Neural crest cell (in vitro differentiated cells): ENCODE data around the gene CDH3. TPM values are rescaled to one million over a fixed set of nuclear protein-coding genes. Genes with fewer than 3 reads are reported as not detected.

Experiments used
- DNase-seq: peaks from one replicate; pipeline ENCODE4 v3.0.0; 2021; ENCODE audit warnings: low read depth, mixed read lengths, low spot score
- H3K27ac Mint-ChIP-seq: one replicate; pipeline ENCODE4 v1.8.0; 2021; ENCODE audit warnings: mild to moderate bottlenecking, mixed read lengths; ENCODE audit not compliant: unreplicated experiment
- H3K27me3 Mint-ChIP-seq: 2 replicates; pipeline ENCODE4 v1.8.0; 2021; ENCODE audit warnings: low read depth, mild to moderate bottlenecking, mixed read lengths
- H3K36me3 Mint-ChIP-seq: 2 replicates; pipeline ENCODE4 v1.8.0; 2021; ENCODE audit warnings: low read depth, mild to moderate bottlenecking, mixed read lengths
- H3K4me1 Mint-ChIP-seq: 2 replicates; pipeline ENCODE4 v1.8.0; 2021; ENCODE audit warnings: mixed read lengths
- H3K4me3 Mint-ChIP-seq: one replicate; pipeline ENCODE4 v1.8.0; 2021; ENCODE audit warnings: mild to moderate bottlenecking, mixed read lengths
- H3K9me3 Mint-ChIP-seq: 2 replicates; pipeline ENCODE4 v1.8.0; 2021; ENCODE audit warnings: mixed read lengths
- CTCF ChIP-seq: fragments of 200-600 bp; sonication (generic); conservative IDR thresholded peaks from 2 replicates; pipeline ENCODE4 v1.5.0; 2021; ENCODE audit warnings: antibody characterized with exemption, mild to moderate bottlenecking
- total RNA-seq: library from RNA; stranded (reverse); gene quantifications from 2 replicates; pipeline ENCODE4 v1.2.1, GENCODE V29; 2021

Gene CDH3
- total RNA-seq, 1 donor from 2014 or later = 4.3 TPM

DNA sequence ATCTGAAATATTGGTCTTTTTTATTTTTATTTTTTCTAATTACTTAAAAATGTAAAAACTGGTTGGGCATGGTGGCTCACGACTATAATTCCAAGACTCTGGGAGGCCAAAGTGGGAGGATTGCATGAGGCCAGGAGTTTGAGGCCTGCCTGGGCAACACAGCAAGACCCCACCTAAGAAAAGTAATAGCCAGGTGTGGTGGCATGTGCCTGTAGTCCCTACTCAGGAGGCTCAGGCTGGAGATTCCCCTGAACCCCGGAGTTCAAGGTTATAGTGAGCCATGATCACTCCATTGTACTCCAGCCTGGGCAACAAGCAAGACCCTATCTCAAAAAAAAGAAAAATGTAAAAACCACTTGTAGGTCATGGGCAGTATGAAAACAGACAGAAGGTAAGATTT, 36.8 kb upstream of the CDH3 start:
- Mint-ChIP-seq H3K9me3 (peaks cover under 1% of the 10 kb centered on the region), H3K4me3 (no peak overlapping the region), H3K4me1 (no peaks in the 10 kb centered on the region), H3K27ac (no peak overlapping the region), H3K27me3 (no peaks in the 10 kb centered on the region), H3K36me3 (peaks cover 3% of the 10 kb centered on the region)
- no peak for TF ChIP-seq CTCF
- no peak for DNase-seq

DNA sequence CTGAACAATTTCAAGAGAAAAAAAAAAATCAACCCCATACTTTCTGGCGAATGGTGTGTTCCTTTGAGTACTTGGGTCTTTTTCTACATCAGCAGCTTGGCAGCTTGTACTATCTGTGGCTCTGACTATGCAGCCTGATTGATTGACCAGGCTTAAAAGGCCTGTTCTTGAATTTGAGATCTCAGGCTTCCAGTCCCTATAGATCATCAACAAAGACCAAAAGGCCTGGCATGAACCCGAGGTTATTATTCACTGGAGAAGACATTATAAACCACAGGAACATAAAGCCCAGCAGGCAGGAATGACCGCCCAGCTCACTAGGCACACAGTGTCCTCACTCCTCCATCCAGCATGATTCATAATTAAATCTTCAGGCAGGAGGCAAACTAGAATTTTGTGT, 32.1 kb upstream of the CDH3 start:
- Mint-ChIP-seq H3K9me3 (peaks cover 5% of the 10 kb centered on the region), H3K27me3 (no peaks in the 10 kb centered on the region), H3K27ac (no peak overlapping the region)

DNA sequence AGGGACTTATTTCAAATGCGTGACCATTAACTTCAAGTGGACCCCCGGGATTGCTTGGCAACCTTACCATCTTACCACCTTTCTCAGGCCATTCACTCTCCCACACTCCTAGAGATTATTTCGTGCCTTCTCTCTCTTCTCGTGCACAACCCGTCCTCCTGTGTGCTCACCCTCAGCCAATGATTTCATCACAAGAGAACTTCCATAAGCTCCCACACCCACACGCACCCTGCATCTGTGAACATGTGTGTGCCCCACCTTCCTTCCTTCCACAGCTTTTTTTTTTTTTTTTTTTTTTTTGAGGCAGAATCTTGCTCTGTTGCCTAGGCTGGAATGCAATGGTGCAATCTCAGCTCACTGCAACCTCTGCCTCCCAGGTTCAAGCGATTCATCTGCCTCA, 27.4 kb upstream of the CDH3 start:
- no peak overlapping the region for H3K4me3 Mint-ChIP-seq
- TF ChIP-seq CTCF = no peak
- no peak for DNase-seq
- H3K9me3 Mint-ChIP-seq = peaks cover 5% of the 10 kb centered on the region
- no peak overlapping the region for H3K27ac Mint-ChIP-seq
- peaks cover 5% of the 10 kb centered on the region for H3K36me3 Mint-ChIP-seq
- H3K4me1 Mint-ChIP-seq = no peaks in the 10 kb centered on the region
- H3K27me3 Mint-ChIP-seq = no peaks in the 10 kb centered on the region

More for the DNA sequence above, 32.1 kb upstream of the CDH3 start:
- no peak overlapping the region for H3K4me3 Mint-ChIP-seq
- H3K4me1 Mint-ChIP-seq = no peaks in the 10 kb centered on the region
- H3K36me3 Mint-ChIP-seq = peaks cover 9% of the 10 kb centered on the region
- no peak for TF ChIP-seq CTCF
- no peak for DNase-seq

GRCh38 chr16:68626557-68626956, 18.6 kb upstream of the CDH3 start:
- DNase-seq = no peak
- H3K27ac Mint-ChIP-seq = no peak overlapping the region
- no peaks in the 10 kb centered on the region for H3K9me3 Mint-ChIP-seq
- H3K27me3 Mint-ChIP-seq = no peaks in the 10 kb centered on the region
- H3K4me1 Mint-ChIP-seq = peaks cover 17% of the 10 kb centered on the region
- no peak for TF ChIP-seq CTCF
- H3K36me3 Mint-ChIP-seq = no peaks in the 10 kb centered on the region
- no peak overlapping the region for H3K4me3 Mint-ChIP-seq

DNA sequence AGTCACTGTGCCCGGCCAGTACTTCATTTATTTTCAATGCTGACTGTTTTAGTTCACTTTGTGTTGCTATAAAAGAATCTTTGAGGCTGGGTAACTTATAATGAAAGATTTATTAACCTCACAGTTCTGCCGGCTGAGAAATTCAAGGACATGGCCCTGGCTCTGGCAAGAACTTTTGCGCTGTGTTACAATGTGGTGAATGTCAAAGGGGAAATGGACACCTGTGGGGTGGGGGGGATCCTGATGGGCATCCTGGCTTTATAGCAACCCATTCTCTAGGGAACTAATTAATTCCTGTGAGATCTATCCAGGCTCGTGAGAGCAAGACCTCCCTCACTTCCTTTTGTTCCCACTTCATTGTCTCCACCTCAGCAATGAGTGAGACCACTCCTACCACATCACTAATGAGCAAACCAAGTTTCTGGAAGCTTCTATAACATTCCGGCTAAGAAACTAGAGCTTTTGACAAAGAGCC, 17.1 kb upstream of the CDH3 start:
- H3K27me3 Mint-ChIP-seq = no peaks in the 10 kb centered on the region
- H3K36me3 Mint-ChIP-seq = no peaks in the 10 kb centered on the region
- peaks cover 19% of the 10 kb centered on the region for H3K4me1 Mint-ChIP-seq
- no peak overlapping the region for H3K27ac Mint-ChIP-seq
- no peak overlapping the region for H3K4me3 Mint-ChIP-seq
- no peak for DNase-seq
- no peaks in the 10 kb centered on the region for H3K9me3 Mint-ChIP-seq
- no peak for TF ChIP-seq CTCF

DNA sequence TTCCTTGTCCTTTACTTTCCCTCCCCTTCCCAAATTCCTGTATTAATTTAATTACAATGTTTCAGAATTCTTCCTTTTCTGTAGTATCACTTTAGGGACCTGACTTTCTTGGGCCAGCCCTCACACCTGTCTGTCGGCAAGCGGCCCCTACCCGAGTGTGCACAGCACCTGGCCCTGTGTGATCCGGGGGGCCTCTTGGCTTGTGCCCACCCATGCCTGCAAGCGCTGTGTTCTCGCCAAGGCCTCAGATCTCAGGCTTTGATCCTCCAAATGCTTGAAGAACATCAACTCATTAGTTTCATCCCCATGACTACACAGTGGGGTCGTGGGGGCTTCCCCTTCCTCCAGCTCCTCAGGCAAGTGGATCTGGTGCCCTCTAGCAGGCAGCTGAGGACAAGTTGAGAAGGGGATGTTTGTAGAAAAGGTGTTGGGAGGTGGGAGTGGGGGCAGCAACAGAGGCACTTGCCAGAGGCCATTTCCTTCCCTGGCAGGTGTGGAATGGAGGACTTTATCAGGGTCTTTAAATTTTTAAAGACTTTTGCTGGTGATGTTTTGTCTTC, 15.7 kb upstream of the CDH3 start:
- TF ChIP-seq CTCF = no peak
- H3K4me1 Mint-ChIP-seq = peaks cover 19% of the 10 kb centered on the region
- no peaks in the 10 kb centered on the region for H3K36me3 Mint-ChIP-seq
- H3K27ac Mint-ChIP-seq = no peak overlapping the region
- no peak overlapping the region for H3K4me3 Mint-ChIP-seq
- H3K27me3 Mint-ChIP-seq = no peaks in the 10 kb centered on the region
- no peak for DNase-seq
- H3K9me3 Mint-ChIP-seq = no peaks in the 10 kb centered on the region
